Measurements from ENCODE around the gene KLHL36.

- no peak for TF ChIP-seq CTCF (IDR thresholded peaks at IDR 0.05)
- TF ChIP-seq POLR2A (IDR thresholded peaks at IDR 0.05): no peak
Measured at GRCh38 chr16:84649511-84649861, 1.2 kb downstream of the KLHL36 start.

All from testis (tissue), 2 donors.